ENCODE results near the gene GNG7.

GNG7 gene

DNA sequence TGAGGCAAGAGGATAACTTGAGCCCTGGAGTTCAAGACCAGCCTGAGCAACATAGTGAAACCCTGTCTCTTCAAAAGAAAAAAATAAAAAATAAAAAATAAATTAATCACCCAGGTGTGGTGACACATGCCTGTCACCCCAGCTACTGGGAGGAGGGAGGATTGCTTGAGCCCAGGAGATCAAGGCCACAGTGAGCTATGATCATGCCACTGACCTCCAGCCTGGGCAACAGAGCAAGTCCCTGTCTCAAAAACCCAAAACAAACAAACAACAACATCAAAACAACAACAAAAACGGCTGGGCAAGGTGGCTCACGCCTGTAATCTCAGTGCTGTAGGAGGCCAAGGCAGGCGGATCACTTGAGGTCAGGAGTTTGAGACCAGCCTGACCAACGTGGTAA, 41.6 kb upstream of the GNG7 start:
- Histone ChIP-seq H3K4me2 (ENCODE audit: low read length) (no peak overlapping the region), H3K4me1 (no peaks in the 10 kb centered on the region)

DNA sequence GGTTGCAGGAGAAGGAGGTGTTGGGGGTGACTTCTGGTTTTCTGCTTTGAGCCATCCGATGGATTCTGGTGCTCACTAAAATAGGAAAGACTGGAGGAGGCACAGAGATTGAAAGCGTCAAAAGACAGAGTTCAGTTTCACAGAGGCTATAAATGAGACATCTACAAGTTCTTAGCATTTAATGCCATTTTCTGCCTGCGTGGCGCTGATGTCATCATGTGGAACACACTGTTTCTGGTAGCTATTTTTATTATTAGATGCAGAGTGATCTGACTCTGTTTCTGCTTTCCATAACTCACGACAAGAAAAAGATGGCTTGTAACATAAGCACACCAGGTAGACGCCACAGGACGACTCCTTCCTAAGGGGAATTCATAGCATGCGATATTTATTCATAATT, 40.6 kb upstream of the GNG7 start:
- H3K79me2 ChIP-seq = peaks cover 3% of the 10 kb centered on the region
- H2AFZ ChIP-seq = no peak overlapping the region
- no peak overlapping the region for H3K9ac ChIP-seq
- no peak overlapping the region for H3K4me2 ChIP-seq (ENCODE audit: low read length)
- TF ChIP-seq, protein P1, sequence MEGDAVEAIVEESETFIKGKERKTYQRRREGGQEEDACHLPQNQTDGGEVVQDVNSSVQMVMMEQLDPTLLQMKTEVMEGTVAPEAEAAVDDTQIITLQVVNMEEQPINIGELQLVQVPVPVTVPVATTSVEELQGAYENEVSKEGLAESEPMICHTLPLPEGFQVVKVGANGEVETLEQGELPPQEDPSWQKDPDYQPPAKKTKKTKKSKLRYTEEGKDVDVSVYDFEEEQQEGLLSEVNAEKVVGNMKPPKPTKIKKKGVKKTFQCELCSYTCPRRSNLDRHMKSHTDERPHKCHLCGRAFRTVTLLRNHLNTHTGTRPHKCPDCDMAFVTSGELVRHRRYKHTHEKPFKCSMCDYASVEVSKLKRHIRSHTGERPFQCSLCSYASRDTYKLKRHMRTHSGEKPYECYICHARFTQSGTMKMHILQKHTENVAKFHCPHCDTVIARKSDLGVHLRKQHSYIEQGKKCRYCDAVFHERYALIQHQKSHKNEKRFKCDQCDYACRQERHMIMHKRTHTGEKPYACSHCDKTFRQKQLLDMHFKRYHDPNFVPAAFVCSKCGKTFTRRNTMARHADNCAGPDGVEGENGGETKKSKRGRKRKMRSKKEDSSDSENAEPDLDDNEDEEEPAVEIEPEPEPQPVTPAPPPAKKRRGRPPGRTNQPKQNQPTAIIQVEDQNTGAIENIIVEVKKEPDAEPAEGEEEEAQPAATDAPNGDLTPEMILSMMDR (IDR thresholded peaks at IDR 0.05) = no peak
- H3K4me1 ChIP-seq = no peaks in the 10 kb centered on the region
- H3K36me3 ChIP-seq (ENCODE audit: control insufficient read depth, insufficient read depth, low read length) = no peaks in the 10 kb centered on the region
- no peak overlapping the region for H3K27ac ChIP-seq
- H3K9me3 ChIP-seq (ENCODE audit: control insufficient read depth, low read length) = no peaks in the 10 kb centered on the region
- H3K4me3 ChIP-seq (ENCODE audit: low read depth, low read length) = no peak overlapping the region
- H3K27me3 ChIP-seq (ENCODE audit: control insufficient read depth, insufficient read depth, low read length) = no peaks in the 10 kb centered on the region

More for the DNA sequence above, 41.6 kb upstream of the GNG7 start:
- no peak overlapping the region for H3K9ac ChIP-seq
- H2AFZ ChIP-seq = no peak overlapping the region
- no peaks in the 10 kb centered on the region for H3K36me3 ChIP-seq (ENCODE audit: control insufficient read depth, insufficient read depth, low read length)
- TF ChIP-seq, protein P1 (IDR thresholded peaks at IDR 0.05) = no peak
- H3K27ac ChIP-seq = no peak overlapping the region
- peaks cover 3% of the 10 kb centered on the region for H3K79me2 ChIP-seq
- H3K9me3 ChIP-seq (ENCODE audit: control insufficient read depth, low read length) = no peaks in the 10 kb centered on the region
- H3K27me3 ChIP-seq (ENCODE audit: control insufficient read depth, insufficient read depth, low read length) = no peaks in the 10 kb centered on the region
- no peak overlapping the region for H3K4me3 ChIP-seq (ENCODE audit: low read depth, low read length)

DNA sequence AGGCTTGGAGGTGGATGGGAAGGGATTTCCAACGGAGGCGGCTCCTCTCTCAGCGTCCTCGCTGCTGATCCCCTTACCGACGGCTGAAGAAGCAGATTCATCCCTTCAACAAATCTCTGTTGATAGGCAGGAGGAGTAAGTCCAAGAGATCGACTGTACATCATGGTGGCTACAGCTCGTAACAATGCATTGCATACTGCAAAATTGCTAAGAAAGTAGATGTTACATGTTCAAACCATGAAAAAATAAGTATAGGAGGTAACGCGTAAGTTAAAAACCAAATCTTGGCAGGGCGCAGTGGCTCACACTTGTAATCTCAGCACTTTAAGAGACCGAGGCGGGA, 37.8 kb upstream of the GNG7 start:
- no peaks in the 10 kb centered on the region for H3K4me1 ChIP-seq
- peak overlapping the region; percentile 89 for H2AFZ ChIP-seq
- H3K9me3 ChIP-seq (ENCODE audit: control insufficient read depth, low read length) = no peaks in the 10 kb centered on the region
- peak overlapping the region; percentile 90 for H3K4me3 ChIP-seq (ENCODE audit: low read depth, low read length)
- no peak overlapping the region for H3K27ac ChIP-seq
- H3K27me3 ChIP-seq (ENCODE audit: control insufficient read depth, insufficient read depth, low read length) = no peaks in the 10 kb centered on the region
- H3K36me3 ChIP-seq (ENCODE audit: control insufficient read depth, insufficient read depth, low read length) = no peaks in the 10 kb centered on the region
- no peak overlapping the region for H3K4me2 ChIP-seq (ENCODE audit: low read length)
- H3K9ac ChIP-seq = no peak overlapping the region
- H3K79me2 ChIP-seq = peaks cover 3% of the 10 kb centered on the region
- TF ChIP-seq, protein P1 (IDR thresholded peaks at IDR 0.05) = no peak

DNA sequence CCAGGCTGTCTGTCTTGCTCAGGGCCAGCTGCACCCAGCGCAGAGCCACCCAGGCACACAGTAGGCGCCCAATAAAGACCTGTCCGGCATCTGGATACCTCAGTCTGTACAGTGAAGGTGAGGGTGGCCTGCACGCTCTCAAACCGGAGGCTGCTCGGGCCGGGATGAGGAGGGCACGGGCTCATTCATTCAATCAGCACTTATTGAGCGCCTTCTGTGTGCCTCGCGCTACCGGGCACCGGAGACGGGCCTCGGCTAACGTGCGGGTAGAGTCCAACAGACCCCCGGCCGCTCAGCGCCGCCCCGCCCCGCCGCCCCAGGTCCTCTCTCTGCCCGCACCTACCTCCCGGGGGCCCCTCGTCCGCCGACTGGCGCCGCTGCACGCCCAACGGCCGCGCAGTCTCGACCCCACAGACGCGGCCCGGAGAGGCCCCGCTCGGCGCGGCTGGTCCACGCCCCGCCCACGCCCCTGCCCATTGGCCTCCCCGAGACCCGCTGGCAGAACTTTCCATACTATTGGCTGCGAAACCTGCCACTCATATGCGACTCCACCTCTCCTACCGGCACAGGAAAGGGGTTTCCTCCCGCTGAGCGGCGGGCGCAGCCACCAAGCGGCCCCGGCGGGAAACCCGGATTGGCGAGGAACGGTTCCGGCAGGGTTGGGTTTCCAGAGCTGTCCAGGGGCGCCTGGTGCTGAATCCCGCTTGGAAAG, 37.3 kb upstream of the GNG7 start, which contains the start of gene SLC39A3:
Gene SLC39A3, minus strand, starts transcription at position 416 of the 712 bp plus-strand sequence. CDS start 2,760 bp downstream, outside the sequence.
- Histone ChIP-seq H3K27me3 (ENCODE audit: control insufficient read depth, insufficient read depth, low read length) (no peaks in the 10 kb centered on the region), H3K36me3 (ENCODE audit: control insufficient read depth, insufficient read depth, low read length) (no peaks in the 10 kb centered on the region), H2AFZ (peak within 1 kb of the TSS; percentile 89), H3K27ac (peak within 1 kb of the TSS; percentile 43), H3K4me2 (ENCODE audit: low read length) (peak within 1 kb of the TSS; percentile 94), H3K9ac (peak within 1 kb of the TSS; percentile 25), H3K9me3 (ENCODE audit: control insufficient read depth, low read length) (no peaks in the 10 kb centered on the region), H3K4me3 (ENCODE audit: low read depth, low read length) (peak within 1 kb of the TSS; percentile 90), H3K79me2 (peaks cover 3% of the 10 kb centered on the region), H3K4me1 (no peaks in the 10 kb centered on the region)
- TF ChIP-seq, protein P1 (IDR thresholded peaks at IDR 0.05) = peak; percentile 24

Measured in parathyroid adenoma (tissue), 2 donors.